Glomerular visceral epithelial cell (primary cell): ENCODE data around the gene SWT1.
"Not testable (repeated sequence)": the region's sequence is repeated elsewhere in the genome, so short reads cannot be mapped to it uniquely, and the experiment has no call there.

ENCODE experiments used
- DNase-seq: peaks from one replicate; pipeline ENCODE4 v3.0.0-alpha.2; 2016; ENCODE audit errors: extremely low spot score

Gene SWT1

DNA sequence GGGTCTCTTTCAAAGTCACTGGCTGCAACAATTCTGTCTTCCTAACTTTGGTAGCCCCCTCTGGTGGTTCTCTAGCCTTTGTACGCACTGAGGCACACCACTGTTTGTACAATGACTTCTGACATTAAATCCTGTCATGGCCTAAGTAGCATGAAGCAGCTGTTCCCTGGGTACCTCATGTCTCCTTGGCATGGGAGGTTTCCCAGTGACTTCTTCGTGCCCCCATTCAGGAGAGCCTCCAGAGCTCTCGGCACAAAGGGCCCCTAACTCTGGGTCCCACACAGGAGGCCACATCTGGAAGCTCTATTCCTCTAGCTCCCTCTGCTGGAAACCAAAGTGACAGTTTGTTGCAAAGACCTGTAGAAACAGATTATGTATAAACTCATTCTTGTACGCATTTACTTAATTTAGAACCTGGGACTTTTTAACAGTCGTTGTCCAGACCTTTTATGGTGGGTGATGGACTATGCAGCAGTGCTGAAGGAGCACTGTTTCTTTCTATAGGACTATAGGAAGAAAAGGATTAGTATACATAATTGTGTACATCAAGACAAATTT, 13.4 kb downstream of the SWT1 start:
- peak; percentile 61 for DNase-seq

DNA sequence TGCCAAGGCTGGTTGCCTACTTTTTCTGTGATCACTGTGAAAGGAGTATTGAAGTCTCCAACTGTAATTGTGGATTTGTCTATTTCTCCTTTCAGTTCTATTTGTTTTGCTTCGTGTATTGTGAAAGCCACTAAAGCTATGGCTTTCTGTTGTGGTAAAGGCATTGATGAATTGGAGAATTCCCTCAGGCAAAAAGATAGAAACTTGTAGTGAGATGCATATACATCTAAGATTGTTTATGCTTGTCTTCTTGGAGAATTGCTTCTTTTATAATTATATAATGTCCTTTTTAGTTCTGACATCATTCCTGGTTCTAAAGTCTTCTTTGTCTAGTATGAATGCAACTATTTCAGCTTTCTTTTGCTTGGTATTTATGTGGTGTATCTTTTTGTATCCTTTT, 36.8 kb downstream of the SWT1 start:
- no peak for DNase-seq

DNA sequence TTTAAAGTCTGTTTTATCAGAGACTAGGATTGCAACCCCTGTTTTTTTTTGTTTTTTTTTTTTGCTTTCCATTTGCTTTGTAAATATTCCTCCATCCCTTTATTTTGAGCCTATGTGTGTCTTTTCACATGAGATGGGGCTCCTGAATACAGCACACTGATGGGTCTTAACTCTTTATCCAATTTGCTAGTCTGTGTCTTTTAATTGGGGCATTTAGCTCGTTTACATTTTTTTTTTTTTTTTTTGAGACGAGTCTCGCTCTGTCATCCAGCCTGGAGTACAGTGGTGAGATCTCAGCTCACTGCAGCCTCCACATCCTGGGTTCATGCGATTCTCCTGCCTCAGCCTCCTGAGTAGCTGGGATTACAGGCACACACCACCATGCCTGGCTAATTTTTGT, 41.7 kb downstream of the SWT1 start:
- not testable (repeated sequence) for DNase-seq

DNA sequence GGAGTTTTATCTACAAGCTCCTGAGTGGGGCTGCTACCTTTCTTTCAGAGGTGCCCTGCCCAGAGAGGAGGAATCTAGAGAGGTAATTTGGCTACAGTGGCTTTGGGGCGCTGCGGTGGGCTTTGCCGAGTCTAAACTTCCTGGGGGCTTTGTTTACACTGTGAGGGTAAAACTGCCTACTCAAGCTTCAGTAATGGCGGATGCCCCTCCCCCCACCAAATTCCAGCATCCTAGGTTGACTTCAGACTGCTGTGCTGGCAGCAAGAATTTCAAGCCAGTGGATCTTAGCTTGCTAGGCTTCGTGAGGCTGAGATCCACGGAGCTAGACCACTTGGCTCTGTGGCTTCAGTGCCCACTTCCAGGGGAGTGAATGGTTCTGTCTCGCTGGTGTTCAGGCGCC, 43.9 kb downstream of the SWT1 start:
- DNase-seq: no peak

DNA sequence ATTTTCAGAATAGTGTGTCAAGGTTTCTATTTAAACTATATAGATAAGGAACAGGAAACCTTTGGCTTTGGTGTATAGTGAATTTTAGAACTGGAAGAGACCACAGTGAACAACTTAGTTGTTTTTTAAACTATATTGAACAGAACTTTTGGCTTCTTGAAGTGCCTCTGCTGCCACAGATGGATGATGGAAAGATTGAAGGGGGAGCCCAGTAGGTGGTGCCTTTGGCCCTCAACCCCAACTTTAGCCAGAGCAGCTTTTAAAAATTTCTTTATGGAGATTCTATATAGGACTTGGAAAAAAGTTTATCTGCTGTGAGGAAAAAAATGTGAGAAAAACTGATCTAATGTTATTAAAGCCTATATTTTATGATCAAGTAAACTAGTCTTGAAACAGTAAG, 50.2 kb downstream of the SWT1 start:
- DNase-seq: no peak

DNA sequence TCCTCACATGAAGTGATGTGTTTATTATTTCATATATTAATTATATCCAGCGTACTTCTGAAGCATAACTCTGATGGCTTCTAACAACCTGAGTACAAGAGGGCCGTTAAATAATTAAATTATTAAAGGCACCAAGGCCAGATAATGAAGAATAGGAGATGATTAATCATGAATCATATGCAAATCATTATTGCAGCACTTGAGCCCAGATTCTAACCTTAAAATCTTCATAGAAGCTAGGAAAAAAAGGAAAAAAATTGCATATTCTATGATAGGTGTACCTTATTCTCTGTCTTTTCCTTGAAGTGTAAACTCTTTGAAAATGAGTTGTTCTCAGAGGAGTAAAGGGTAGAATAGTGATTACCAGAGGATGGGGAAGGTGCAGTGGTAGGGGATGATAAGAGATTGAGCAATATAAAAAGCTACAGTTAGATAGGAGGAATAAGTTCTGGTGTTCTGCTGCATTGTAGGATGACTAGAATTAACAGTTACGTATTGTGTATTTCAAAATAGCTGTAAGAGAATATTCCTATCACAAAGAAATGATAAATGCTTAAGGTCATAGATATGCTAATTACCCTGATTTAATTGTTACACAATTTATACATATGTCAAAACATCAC, 51.1 kb downstream of the SWT1 start:
- DNase-seq: no peak

DNA sequence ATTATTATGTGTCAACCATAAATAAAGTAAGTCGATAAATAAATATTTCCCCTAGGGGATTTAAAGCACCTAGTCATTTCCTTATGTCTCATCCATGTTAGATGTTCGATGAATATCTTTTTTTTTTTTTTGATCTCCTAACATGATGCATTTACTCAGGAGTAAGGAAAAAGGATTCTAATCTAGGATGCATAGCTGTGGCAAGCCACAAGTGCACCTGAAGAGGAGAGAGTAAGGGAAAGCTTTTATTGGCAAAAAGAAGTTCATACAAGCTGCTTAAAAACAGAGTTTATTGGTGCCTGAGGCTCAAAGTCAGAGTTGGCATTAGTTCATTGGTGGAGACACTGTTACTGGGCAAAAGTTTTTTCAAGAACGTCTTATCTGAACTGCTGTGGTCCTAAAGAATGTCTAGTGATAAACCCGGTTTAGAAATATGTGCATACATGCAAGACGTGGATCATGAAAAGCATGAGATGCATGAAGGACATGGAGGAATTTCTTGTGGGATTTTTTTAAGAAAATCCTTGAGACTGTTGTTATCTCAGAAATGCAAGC, 51.7 kb downstream of the SWT1 start:
- no peak for DNase-seq

DNA sequence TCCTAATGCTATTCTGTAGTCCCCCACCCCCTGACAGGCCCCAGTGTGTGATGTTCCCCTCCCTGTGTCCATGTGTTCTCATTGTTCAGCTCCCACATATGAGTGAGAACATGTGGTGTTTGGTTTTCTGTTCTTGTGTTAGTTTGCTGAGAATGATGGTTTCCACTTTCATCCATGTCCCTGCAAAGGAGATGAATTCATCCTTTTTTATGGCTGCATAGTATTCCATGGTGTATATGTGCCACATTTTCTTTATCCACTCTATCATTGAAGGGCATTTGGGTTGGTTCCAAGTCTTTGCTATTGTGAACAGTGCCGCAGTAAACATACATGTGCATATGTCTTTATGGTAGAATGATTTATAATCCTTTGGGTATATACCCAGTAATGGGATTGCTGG, 52.4 kb downstream of the SWT1 start:
- DNase-seq: not testable (repeated sequence)

DNA sequence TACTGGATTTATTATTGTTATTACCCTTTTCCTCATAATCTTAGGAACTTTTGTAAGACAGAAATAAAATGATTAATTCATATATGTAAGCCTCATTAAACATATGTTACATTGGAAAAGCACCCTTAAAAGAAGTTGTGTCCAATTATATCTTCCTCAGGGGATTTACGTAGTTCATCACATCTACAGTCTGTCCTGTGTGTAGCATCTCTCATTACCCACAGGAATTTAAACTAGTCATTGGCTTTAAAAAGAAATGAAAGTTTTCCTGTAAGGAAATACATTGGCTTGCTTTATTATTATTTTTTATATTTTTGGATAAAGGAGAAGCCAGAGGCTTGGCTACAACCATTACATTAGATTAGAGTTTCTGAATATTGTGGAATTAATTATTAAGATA, 56.1 kb downstream of the SWT1 start:
- DNase-seq: peak; percentile 2

DNA sequence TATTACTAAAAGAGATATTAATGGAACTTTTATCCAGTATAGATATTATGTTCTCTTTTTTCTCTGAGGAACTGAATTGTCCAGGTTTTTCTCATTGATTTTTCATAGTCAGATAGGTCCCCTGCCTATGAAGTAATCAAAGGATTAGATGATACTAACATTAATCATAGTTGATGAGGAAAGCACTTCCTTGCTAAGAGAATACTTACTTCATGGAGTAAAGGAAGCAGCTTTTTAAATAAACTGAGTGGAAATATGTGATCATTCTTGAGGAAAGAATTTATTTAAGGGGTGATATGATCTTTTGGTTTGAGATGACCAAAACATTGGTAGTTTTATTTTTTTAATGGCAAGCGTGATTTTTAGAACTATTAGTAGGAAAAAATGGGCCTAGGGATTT, 58.9 kb downstream of the SWT1 start:
- DNase-seq: no peak

DNA sequence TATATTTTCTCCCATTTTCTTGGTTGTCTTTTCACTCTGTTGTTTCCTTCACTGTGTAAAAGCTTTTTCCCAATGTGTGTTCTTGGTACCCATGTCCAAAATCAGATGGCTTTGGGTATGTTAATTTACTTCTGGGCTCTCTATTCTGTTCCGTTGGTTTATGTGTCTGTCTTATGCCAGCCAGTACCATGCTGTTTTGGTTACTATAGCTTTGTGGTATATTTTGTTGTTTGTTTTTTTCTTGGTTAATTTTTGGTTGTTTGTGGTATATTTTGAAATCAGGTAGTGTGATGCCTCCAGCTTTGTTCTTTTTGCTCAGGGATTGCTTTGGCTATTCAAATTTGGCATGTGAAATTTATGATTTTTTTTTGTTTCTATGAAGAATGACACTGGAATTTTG, 67.2 kb downstream of the SWT1 start:
- no peak for DNase-seq

DNA sequence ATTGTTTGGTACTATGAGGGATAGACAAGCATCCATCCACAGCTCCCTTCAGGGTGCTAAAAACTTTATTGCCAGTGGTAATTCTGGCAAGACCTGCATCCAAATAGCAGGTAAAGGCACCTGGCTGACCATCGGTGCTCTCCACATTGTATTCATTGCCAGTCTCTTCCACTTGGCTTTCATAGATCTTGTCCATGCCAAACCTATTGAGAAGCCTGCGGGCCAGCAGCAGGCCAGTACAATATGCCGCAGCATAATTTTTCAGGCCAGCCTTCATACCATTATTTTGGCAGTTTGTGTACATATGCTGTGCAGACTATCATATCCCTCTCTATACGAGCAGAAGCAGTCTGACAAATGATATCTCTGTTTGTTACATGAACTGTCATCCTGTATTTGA, 70.2 kb downstream of the SWT1 start:
- no peak for DNase-seq

DNA sequence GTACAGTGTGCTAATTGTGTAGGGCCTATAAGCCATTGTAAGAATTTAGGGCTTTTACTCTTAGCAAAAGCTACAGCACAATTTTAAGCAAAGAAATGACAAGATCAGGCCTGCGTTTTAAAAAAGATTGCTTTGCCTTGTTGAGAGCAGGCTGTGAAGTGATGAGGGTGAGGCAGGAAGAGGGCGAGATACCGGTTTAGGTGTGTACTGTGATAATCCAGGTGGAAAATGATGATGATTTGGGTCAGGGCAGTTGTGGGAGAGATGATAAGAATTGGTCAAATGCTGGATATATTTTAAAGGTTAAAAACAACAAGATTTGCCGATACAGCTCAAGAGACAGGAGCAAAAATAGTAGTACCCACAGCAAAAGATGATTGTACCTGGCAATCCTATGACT, 72.0 kb downstream of the SWT1 start:
- no peak for DNase-seq

DNA sequence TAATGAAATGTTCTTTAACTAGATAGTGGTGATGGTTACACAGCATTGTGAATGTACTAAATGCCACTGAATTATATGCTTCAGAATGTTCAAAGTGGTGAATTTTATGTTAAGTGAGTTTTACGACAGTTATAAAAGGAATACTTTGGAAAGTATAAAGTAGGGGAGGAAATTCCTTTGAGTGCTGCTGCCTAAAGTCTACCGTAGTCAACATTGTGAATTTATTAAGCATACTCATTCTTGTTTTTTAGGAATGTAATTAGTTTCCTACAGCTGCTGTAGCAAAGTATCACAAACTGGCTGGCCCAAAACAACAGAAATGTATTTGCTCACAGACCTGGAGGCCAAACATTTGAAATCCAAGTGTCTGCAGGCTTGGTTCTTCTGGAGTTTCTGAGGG, 73.0 kb downstream of the SWT1 start:
- DNase-seq: no peak

DNA sequence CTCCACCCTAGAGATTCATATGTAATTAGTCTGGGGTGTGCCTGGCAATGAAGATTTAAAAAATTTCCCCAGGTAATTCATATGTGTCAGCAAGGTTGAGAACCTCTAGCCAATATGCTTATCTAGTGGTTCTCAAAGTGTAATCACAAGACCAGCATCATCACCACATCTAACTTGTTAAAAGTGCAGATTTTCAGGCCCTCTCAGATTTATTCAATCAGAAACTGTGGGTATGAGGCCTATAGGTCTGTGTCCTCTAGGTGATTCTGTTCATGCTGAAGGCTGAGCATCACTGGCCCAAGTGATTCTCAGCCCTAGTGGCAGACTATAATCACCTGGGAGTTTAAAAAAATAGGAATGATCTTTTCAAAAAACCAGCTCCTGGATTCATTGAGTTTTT, 75.9 kb downstream of the SWT1 start:
- DNase-seq: no peak

DNA sequence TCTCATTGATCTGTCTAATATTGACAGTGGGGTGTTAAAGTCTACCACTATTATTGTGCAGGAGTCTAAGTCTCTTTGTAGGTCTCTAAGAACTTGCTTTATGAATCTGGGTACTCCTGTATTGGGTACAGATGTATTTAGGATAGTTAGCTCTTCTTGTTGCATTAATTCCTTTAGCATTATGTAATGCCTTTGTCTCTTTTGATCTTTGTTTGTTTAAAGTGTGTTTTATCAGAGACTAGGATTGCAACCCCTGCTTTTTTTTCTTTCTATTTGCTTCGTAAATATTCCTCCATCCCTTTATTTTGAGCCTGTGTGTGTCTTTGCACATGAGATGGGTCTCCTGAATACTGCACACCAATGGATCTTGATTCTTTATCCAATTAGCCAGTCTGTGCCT, 77.2 kb downstream of the SWT1 start:
- not testable (repeated sequence) for DNase-seq

DNA sequence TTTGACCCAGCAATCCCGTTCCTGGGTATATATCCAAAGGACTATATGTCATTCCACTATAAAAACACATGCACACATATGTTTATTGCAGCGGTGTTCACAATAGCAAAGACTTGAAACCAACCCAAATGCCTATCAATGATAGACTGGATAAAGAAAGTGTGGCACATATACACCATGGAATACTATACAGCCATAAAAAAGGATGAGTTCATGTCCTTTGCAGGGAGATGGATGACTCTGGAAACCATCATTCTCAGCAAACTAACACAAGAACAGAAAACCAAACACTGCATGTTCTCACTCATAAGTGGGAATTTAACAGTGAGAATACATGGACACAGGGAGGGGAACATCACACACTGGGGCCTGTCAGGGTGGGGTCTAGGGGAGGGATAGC, 80.2 kb downstream of the SWT1 start:
- not testable (repeated sequence) for DNase-seq

DNA sequence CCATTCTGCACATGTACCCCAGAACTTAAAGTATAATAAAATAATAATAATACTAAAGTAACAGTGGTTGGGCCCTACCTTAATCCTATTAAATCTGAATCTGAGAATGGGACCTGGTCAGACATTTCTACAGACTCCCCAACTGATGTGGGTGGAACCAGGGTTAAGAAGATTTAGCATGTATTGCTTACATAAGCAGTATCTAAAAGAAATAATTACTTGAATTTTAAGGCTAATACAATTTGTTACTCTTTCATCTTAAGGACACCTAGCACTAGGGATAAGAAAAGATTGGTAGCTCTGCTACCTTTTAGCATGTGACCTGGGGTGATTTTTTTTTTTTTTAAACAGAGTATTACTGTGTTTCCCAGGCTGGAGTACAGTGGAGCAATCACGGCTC, 80.7 kb downstream of the SWT1 start:
- no peak for DNase-seq

DNA sequence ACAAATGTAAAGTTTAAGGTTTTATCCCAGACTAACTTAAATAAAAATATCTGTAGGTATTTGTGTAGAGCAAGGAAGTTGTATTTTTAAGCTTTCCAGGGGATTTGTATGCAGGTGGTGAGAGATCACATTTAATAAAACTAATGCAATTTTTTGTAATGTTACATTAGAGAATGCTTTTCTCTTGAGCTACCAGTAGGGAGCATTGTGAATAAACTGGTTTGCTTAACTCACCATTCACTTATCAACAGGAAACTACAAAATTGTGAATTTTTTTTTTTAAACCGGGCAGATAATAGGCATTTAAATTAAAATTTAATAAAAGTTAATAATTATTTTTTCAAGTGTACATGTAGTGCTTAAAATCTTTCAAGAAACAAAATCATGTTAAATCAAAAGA, 81.5 kb downstream of the SWT1 start:
- no peak for DNase-seq

DNA sequence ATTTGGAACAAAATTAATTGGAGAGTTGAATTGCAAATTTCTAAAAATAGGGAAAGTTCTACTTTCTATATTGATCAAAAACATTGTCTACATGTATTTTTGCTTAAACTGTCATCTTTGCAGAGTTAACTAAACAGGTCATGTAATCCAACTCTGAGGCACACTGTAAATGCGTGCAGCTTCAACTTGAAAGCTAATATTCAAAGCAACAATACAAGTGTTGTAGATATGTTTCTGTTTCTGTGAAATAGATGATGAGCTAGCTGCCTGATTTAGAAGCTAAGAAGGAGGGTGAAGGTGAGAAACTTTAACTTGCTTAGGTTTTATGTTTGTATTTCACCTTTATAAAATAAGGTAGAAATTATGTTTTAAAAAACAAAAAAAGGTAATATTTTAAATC, 82.9 kb downstream of the SWT1 start:
- DNase-seq: no peak

DNA sequence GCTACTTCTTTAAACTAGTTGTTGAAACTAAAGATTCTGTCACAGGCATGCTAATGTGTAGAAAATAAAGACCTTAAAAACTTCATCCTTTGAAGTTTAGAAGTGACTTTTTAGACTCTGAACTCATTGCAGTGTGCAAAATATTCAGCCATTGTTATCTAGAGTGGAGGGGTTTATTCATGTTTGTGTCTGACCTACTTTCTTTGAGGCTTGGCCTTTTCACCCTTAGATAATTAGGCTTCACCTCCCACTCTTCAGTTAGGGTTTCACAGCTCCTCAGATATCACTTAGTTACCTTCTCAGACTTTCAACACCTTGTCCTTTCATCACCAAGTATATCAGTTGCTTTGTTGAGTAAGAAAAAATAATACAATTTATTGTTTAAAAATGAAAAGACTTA, 84.2 kb downstream of the SWT1 start:
- no peak for DNase-seq

DNA sequence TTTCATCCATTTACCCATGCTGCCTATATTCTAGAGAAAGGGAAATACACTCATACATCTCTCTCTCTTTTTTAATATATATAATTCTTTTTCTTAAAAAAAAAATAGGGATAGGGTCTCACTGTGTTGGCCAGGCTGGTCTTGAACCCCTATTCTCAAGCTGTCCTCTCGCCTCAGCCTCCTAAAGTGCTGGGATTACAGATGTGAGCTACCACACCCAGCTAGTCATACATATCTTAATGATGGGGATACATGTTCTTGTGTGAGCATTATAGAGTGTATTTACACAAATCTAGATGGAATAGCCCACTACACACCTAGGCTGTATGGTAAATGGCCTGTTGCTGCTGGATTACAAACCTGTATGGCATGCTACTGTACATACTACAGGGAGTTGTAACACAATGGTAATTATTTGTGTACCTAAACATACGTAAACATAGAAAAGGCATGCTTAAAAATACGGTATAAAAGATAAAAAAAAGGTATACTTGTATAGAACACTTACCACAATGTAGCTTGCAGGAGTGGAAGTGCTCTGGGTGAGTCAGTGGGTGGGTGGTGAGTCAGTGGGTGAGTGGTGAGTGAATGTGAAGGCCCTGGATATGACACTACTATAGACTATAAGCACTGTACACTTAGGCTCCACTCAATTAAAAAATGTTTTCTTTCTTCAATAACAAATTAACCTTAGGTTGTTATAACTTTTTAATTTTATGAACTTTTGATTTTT, 87.2 kb downstream of the SWT1 start:
- DNase-seq: peak; percentile 67

DNA sequence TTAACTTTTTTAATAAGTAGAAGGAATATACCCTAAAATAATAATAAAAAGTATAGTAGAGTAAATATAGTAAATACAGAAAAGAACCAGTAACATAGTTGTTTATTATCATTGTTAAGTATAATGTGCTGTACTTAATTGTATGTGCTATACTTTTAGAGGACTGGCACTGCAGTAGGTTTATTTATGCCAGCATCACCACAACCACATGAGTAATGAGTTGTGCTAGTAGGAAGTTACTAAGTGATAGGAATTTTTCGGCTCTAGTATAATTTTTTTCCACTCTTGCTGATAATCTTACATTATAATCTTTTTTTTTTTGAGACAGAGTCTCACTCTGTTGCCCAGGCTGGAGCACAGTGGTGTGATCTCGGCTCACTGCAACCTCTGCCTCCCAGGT, 88.5 kb downstream of the SWT1 start:
- no peak for DNase-seq
